Tibial nerve (tissue), 4 donors: ENCODE data around the gene PRM3.

ENCODE experiments used
- EP300 ChIP-seq, 2 donors: sonication (generic); formaldehyde crosslinking; IDR thresholded peaks; one replicate each; pipeline ENCODE4 v1.6.1; 2017; ENCODE audit warnings: antibody characterized with exemption in 2 of 2, mild to moderate bottlenecking in 1 of 2
- POLR2A ChIP-seq, 2 donors: fragments of 450-650 bp; IDR thresholded peaks; one replicate each; pipeline ENCODE4 v1.6.1; 2017; ENCODE audit warnings: antibody characterized with exemption in 2 of 2, mild to moderate bottlenecking in 2 of 2, moderate library complexity in 2 of 2
- TF ChIP-seq, protein P1 (sequence below), 5 experiments: fragments of 200-600 bp in 3 of 5; fragments of 450-650 bp in 2 of 5; sonication (generic) in 3 of 5; IDR thresholded peaks; one replicate each; pipeline ENCODE4 v1.5.1; 2016 to 2019; ENCODE audit warnings: antibody characterized with exemption in 5 of 5, mild to moderate bottlenecking in 3 of 5, moderate library complexity in 2 of 5

DNA sequence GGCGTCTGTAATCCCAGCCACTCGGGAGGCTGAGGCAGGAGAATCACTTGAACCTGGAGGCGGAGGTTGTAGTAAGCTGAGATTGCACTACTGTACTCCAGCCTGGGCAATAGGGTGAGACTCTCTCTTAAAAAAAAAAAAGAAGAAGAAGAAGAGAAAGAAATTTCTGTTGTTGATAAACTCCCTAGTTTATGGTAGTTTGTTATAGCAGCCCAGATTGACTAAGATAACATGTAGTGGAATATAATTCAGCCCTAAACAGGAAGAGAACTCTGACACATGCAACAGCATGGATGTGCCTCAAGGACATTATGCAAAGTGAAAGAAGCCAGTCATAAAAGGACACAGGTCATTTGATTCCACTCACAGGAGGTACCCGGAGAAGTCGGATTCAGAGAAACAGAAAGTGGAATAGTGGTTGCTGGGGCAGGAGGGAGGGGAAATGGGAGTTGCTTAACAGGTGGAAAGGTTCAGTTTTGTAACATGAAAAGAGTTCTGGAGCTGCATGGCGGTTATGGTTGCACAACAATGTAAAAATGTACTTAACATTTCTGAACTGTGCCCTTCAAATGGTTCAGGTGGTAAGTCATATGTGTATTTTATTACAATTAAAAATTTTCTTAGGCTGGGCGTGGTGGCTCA, 33.7 kb upstream of the PRM3 start:
- TF ChIP-seq, protein P1, sequence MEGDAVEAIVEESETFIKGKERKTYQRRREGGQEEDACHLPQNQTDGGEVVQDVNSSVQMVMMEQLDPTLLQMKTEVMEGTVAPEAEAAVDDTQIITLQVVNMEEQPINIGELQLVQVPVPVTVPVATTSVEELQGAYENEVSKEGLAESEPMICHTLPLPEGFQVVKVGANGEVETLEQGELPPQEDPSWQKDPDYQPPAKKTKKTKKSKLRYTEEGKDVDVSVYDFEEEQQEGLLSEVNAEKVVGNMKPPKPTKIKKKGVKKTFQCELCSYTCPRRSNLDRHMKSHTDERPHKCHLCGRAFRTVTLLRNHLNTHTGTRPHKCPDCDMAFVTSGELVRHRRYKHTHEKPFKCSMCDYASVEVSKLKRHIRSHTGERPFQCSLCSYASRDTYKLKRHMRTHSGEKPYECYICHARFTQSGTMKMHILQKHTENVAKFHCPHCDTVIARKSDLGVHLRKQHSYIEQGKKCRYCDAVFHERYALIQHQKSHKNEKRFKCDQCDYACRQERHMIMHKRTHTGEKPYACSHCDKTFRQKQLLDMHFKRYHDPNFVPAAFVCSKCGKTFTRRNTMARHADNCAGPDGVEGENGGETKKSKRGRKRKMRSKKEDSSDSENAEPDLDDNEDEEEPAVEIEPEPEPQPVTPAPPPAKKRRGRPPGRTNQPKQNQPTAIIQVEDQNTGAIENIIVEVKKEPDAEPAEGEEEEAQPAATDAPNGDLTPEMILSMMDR (IDR thresholded peaks at IDR 0.05): no peak
- no peak for TF ChIP-seq EP300 (IDR thresholded peaks at IDR 0.05)
- TF ChIP-seq POLR2A (IDR thresholded peaks at IDR 0.05): no peak
